Activated naive CD4-positive, alpha-beta T cell treated with anti-CD3 and anti-CD28 coated beads, Interleukin-2, amount 10 ng/mL, durations not matched to agents 7 days and 5 days (primary cell): Measurements from ENCODE around the gene FABP7.
"Not testable (repeated sequence)": the region's sequence is repeated elsewhere in the genome, so short reads cannot be mapped to it uniquely, and the experiment has no call there.

Experiments
- CTCF ChIA-PET: fragments of 350-600 bp; sonication (Branson Sonifier 250); formaldehyde crosslinking; loops from one replicate; lab custom pipeline; 2021; ENCODE audit warnings: antibody characterized with exemption; lab: Charles Lee
- DNase-seq: peaks from one replicate; pipeline ENCODE4 v3.0.0-alpha.2; 2020
- H3K27ac Mint-ChIP-seq: one replicate; pipeline ENCODE4 v1.8.0; 2021; ENCODE audit warnings: mild to moderate bottlenecking, moderate library complexity, mixed read lengths
- H3K27me3 Mint-ChIP-seq: one replicate; pipeline ENCODE4 v1.8.0; 2021; ENCODE audit warnings: mild to moderate bottlenecking, mixed read lengths
- H3K36me3 Mint-ChIP-seq: one replicate; pipeline ENCODE4 v1.8.0; 2021; ENCODE audit warnings: mixed read lengths
- H3K4me1 Mint-ChIP-seq: one replicate; pipeline ENCODE4 v1.8.0; 2021; ENCODE audit warnings: mixed read lengths
- H3K4me3 Mint-ChIP-seq: one replicate; pipeline ENCODE4 v1.8.0; 2021; ENCODE audit warnings: mild to moderate bottlenecking, moderate library complexity, mixed read lengths
- H3K9me3 Mint-ChIP-seq: one replicate; pipeline ENCODE4 v1.8.0; 2021; ENCODE audit warnings: mixed read lengths

The FABP7 gene

DNA sequence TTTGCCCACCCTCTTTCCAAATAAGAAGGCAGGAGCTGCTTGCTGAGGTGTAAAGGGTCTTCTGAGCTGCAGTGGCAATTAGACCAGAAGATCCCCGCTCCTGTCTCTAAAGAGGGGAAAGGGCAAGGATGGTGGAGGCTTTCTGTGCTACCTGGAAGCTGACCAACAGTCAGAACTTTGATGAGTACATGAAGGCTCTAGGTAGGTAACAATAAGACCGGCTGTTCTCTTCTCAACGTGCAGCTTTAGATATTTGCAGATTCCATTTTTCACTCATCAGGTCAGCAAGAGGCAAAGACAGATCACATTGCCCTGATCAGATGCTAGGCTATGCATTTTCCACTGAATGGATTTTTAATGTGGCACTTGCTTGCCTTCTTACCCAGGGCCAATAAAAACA, at the start of gene FABP7:
Gene FABP7, plus strand, starts transcription at position 50 of the 400 bp plus-strand sequence. Its CDS starts 79 bp downstream, at position 129.
- no peak for DNase-seq
- CTCF ChIA-PET = interaction anchor here (1.5 kb wide), 1 partner anchor 35 kb away, joined by 3 read pairs; no protein-coding TSS in a partner anchor
- H3K4me3 Mint-ChIP-seq = no peak within 1 kb of the TSS
- H3K4me1 Mint-ChIP-seq = no peaks in the 10 kb centered on the region
- H3K36me3 Mint-ChIP-seq = no peaks in the 10 kb centered on the region
- H3K9me3 Mint-ChIP-seq = no peaks in the 10 kb centered on the region
- H3K27me3 Mint-ChIP-seq = peaks cover 14% of the 10 kb centered on the region
- H3K27ac Mint-ChIP-seq = no peak within 1 kb of the TSS

DNA sequence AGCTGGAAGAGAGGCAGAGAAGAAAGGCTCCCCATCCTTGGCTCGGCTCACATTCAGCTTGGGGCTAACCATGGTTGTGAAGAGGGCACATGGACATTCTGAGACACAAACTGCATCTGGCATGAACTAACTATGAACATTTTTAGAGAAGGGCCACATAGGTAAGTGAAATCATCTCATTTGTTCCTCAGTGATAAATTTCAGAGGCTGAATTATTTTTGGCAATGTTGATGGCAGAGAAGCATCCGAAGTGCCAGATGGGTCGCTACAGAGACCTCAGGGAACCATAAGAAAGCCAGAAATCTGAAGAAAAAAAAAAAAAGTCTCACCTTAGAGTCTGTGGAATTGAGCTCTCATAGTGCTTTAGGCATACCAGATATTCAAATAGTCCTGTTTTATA, 49.2 kb upstream of the FABP7 start:
- H3K4me1 Mint-ChIP-seq = no peaks in the 10 kb centered on the region
- H3K27ac Mint-ChIP-seq = no peak overlapping the region
- no peaks in the 10 kb centered on the region for H3K36me3 Mint-ChIP-seq
- no peaks in the 10 kb centered on the region for H3K9me3 Mint-ChIP-seq
- H3K4me3 Mint-ChIP-seq = no peak overlapping the region
- CTCF ChIA-PET = interaction anchor here (2.0 to 6.1 kb wide), 2 partner anchors 109 to 238 kb away, joined by 7 to 56 read pairs; no protein-coding TSS in a partner anchor
- H3K27me3 Mint-ChIP-seq = peaks cover 9% of the 10 kb centered on the region
- DNase-seq = no peak

DNA sequence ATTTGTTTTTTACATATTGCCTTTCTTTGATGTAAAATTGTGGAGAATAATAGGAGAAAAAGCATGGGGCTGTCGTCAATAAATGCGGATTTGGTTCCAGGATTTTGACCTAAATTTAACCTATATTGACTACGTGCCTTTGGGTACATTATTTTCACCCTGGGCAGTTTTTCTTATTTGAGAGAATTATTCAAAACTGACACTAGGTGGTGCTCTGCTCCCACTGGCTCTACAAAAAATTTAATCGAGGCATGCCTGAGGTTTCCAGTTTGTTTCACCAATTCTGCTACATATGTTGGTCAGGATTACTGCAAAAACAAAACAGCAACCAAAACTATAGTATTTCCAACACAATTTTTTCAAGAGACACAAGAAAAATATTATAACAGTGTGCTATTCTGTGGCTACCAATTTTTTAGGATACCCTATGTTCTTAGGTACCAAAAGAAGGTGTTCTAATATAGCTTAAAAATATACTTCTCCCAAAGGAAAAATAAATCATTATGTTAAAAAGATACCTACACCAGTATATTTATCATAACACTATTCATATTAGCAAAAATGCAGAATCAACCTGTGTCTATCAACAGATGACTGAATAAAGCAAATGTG, 48.6 kb upstream of the FABP7 start:
- CTCF ChIA-PET = interaction anchor here (2.0 to 6.1 kb wide), 2 partner anchors 108 to 239 kb away, joined by 7 to 56 read pairs; no protein-coding TSS in a partner anchor
- Mint-ChIP-seq H3K27ac (no peak overlapping the region), H3K27me3 (peaks cover 9% of the 10 kb centered on the region), H3K4me3 (no peak overlapping the region), H3K9me3 (no peaks in the 10 kb centered on the region), H3K36me3 (no peaks in the 10 kb centered on the region), H3K4me1 (no peaks in the 10 kb centered on the region)
- peak; percentile 39 for DNase-seq

DNA sequence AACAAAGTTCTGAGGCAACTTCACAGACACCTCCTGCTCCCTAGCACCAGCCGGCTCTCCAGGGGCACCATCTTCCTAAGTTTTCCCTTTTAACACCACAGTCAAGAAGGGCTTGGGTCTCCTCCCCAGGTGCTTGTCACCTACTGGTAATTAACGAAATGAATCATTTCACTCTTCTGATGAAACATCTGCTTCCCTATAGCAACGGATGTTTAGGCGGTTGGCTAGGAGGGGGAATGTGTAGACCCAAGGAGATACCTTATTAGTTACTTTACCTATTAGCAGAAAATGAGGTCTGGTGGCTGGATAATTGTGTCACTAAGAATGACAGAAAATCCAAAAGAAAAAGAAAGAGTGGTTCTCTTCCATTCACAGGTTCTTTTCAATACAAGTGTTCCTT, 46.3 kb upstream of the FABP7 start:
- CTCF ChIA-PET = interaction anchor here (1.3 to 6.1 kb wide), 2 partner anchors 13 to 106 kb away, joined by 4 to 56 read pairs; no protein-coding TSS in a partner anchor
- Mint-ChIP-seq H3K4me1 (no peaks in the 10 kb centered on the region), H3K36me3 (no peaks in the 10 kb centered on the region), H3K27me3 (peaks cover 9% of the 10 kb centered on the region), H3K9me3 (no peaks in the 10 kb centered on the region), H3K27ac (no peak overlapping the region), H3K4me3 (no peak overlapping the region)
- no peak for DNase-seq

DNA sequence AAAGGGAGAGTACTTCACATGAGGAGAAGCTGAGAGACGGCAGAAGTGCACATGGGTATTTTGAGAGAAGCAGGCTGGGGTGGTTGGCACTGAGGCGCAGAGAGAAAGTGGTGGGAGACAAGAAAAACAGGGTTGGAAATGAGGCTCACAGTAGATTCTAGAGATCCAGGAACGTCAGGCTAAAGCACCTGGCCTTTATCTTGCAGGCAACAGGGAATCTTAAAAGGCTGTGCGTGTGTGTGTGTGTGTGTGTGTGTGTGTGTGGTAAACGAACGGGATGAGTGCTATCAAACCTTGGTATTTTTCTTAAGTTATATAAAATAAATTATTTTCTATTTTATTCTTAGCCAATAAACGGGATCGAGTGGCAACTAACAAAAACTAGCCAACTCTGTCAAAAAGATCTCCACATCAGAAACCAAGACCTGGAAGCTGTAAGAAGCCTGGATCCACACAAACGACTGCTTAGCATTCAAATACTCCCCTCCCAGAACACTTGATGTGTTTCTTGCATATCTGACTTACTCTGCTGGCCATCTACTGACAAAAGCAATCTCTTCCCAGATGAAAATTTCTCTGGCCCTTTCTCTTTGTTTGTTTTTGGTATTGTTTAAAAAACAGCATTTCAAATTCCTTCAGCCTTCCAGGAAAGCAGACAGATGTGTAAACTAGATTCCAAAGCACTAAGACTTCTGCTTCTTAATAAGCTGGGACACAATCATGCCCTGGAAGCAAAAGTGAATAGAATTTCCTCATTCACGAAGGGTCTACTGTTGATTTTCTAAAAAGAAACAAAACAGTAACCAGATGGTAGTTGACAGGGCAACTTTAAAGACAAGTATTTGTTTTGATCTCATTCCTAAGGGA, 44.8 kb upstream of the FABP7 start:
- Mint-ChIP-seq H3K4me3 (no peak overlapping the region), H3K9me3 (no peaks in the 10 kb centered on the region), H3K36me3 (no peaks in the 10 kb centered on the region), H3K27me3 (peaks cover 9% of the 10 kb centered on the region), H3K4me1 (no peaks in the 10 kb centered on the region), H3K27ac (no peak overlapping the region)
- CTCF ChIA-PET = interaction anchor here (6.1 kb wide), 1 partner anchor 104 kb away, joined by 56 read pairs; no protein-coding TSS in a partner anchor
- DNase-seq = no peak

DNA sequence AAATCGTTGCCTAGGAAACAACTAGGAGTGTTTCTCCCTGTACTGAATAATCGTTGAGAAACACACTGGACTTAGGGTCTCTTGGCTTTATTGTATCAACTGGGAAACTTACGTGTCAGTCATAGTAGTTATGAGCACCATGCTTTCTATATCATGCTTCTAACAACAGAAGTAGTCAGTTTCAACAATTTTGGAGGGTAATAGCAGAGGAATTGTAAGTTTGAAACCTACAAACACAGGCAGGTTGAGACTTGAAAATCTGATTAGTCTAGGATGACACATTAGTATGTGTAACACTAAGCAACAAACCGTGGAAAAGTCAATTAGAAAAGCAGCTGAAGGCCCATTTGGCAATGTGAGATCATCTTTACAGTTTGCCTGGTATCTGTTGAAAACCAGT, 43.9 kb upstream of the FABP7 start:
- no peak for DNase-seq
- Mint-ChIP-seq H3K4me3 (no peak overlapping the region), H3K27ac (no peak overlapping the region), H3K4me1 (no peaks in the 10 kb centered on the region), H3K9me3 (no peaks in the 10 kb centered on the region), H3K36me3 (no peaks in the 10 kb centered on the region), H3K27me3 (peaks cover 9% of the 10 kb centered on the region)
- CTCF ChIA-PET = interaction anchor here (0.6 to 6.1 kb wide), 2 partner anchors 103 kb away, joined by 3 to 56 read pairs; no protein-coding TSS in a partner anchor

DNA sequence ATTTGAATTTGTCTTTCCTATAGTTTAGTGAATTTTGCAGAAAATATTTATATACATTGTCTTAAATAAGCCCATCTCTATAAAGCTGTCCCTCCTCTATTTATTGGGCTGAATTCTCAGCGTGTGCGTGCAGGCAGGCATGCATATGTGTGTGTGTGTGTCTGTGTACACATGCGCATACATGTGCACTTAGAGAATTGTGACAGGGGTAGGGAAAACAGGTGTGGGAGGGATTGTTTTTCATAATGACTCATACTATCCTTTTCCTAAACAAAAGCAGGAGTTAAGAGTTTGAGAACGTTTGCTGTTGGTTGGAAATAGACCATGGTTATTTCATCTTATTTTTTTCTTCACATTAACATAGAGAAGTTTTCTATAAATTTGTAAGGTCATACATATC, 43.4 kb upstream of the FABP7 start:
- Mint-ChIP-seq H3K27me3 (peaks cover 9% of the 10 kb centered on the region), H3K4me1 (no peaks in the 10 kb centered on the region), H3K9me3 (no peaks in the 10 kb centered on the region), H3K36me3 (no peaks in the 10 kb centered on the region), H3K27ac (no peak overlapping the region), H3K4me3 (no peak overlapping the region)
- DNase-seq = no peak
- CTCF ChIA-PET = interaction anchor here (0.6 kb wide), 1 partner anchor 102 kb away, joined by 3 read pairs; no protein-coding TSS in a partner anchor

DNA sequence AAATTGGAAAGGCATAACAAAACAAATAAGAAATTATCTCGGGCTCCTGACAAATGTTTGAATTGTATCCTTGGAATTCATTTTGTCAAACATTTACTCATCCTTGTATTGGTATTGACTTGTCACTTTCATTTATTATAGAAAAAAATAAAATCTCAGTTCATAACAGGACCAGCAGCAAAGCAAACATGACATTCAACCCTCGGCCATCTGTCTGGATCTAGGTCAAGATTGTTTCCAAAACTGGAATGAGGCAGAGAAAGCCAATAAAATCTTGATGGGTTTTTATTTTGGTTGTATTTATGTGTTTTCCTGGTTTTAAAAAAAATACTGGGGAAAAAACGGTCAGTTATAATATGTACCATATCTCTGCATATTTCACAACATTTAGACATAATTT, 42.9 kb upstream of the FABP7 start:
- no peak for DNase-seq
- Mint-ChIP-seq H3K36me3 (no peaks in the 10 kb centered on the region), H3K9me3 (no peaks in the 10 kb centered on the region), H3K27me3 (peaks cover 9% of the 10 kb centered on the region), H3K4me3 (no peak overlapping the region), H3K27ac (no peak overlapping the region), H3K4me1 (no peaks in the 10 kb centered on the region)
- CTCF ChIA-PET = no interaction called here

DNA sequence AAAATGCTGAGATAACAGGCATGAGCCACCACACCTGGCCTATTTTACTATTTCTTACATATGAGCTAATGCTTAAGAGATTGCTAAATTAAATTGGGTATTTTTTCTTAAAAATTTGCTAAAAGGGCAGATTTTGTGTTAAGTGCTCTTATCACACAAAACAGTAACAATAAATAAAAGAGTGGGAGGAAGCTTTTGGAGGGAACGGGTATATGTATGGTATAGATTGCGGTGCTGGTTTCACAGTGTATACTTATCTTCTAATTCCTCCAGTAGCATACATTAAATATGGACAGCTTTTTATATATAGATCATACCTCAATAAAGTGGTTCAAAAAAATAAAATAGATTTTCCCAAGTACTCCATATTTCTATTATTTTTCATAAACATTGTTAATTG, 39.4 kb upstream of the FABP7 start:
- Mint-ChIP-seq H3K9me3 (no peaks in the 10 kb centered on the region), H3K27me3 (peaks cover 4% of the 10 kb centered on the region), H3K4me3 (no peak overlapping the region), H3K4me1 (no peaks in the 10 kb centered on the region), H3K36me3 (no peaks in the 10 kb centered on the region), H3K27ac (no peak overlapping the region)
- no peak for DNase-seq
- CTCF ChIA-PET = interaction anchor here (1.3 kb wide), 1 partner anchor 99 kb away, joined by 7 read pairs; no protein-coding TSS in a partner anchor

DNA sequence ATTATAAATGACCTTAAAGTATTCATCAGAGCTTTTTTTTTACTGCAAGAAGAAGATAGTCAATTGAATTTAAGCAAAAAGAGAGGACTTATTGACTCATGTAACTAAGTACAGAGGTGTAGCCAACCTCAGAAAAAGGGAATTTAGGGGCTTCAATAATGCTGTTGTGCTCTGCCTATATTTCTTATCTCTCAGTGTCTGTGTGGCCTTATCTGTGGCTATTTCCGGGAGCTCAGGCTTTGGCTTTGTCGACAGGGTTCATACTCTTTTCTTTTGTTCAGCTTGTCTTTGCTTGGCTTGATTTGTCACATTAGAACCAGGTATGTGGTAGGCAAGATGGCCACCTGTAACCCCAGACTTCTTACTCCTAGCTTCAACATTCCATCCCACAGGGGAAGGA, 38.6 kb upstream of the FABP7 start:
- Mint-ChIP-seq H3K4me1 (no peaks in the 10 kb centered on the region), H3K4me3 (no peak overlapping the region), H3K9me3 (no peaks in the 10 kb centered on the region), H3K27ac (no peak overlapping the region), H3K27me3 (peaks cover 4% of the 10 kb centered on the region), H3K36me3 (no peaks in the 10 kb centered on the region)
- CTCF ChIA-PET = interaction anchor here (1.3 to 2.0 kb wide), 2 partner anchors 98 kb away, joined by 7 to 9 read pairs; no protein-coding TSS in a partner anchor
- no peak for DNase-seq

DNA sequence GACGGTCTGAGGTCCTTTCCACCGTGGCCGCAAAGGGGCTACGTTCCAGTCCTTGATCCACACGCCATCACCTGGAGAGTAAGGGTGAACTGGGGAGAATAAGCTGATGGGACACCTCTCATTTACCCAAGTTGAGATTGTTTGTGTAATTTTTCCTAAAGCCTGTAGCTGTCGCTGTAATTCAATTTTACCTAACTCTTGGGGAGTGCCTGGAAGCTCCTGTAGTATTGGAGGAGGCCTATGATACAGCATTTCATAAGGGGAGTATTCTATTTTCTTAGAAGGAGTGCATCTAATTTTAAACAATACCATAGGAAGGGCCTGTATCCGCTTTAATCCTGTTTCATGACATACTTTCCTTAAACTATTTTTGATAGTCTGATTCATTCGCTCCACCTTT, 35.3 kb upstream of the FABP7 start:
- not testable (repeated sequence) for DNase-seq, H3K36me3 Mint-ChIP-seq, H3K9me3 Mint-ChIP-seq, H3K4me3 Mint-ChIP-seq, H3K27ac Mint-ChIP-seq, H3K27me3 Mint-ChIP-seq
- CTCF ChIA-PET = interaction anchor here (1.3 to 2.9 kb wide), 3 partner anchors 10 to 95 kb away, joined by 3 to 25 read pairs (median 4); partner anchors contain the start of gene FABP7
- H3K4me1 Mint-ChIP-seq = peaks cover 11% of the 10 kb centered on the region

DNA sequence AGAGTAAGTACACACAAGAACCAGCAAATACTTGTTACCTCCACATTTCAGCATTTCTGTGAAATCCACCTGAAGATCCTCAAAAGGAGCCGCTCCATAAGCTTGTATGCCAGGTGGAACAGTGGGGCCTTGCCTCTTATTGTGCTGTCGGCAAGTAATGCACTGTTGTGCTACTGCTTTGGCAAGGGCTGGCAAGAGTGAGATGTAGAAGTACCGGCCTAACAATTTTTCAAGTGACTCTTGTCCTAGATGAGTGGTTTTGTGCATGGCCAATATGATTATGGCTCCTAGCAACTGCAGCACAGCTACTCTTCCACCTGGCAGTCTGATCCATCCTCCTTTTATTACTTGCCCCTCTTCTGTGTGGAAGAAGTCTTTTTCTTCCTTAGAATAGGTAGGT, 34.7 kb upstream of the FABP7 start:
- H3K27me3 Mint-ChIP-seq, H3K4me3 Mint-ChIP-seq, DNase-seq, H3K36me3 Mint-ChIP-seq, H3K27ac Mint-ChIP-seq, H3K9me3 Mint-ChIP-seq: not testable (repeated sequence)
- peaks cover 11% of the 10 kb centered on the region for H3K4me1 Mint-ChIP-seq
- CTCF ChIA-PET = interaction anchor here (1.3 to 2.9 kb wide), 3 partner anchors 9 to 94 kb away, joined by 3 to 25 read pairs (median 4); partner anchors contain the start of gene FABP7

DNA sequence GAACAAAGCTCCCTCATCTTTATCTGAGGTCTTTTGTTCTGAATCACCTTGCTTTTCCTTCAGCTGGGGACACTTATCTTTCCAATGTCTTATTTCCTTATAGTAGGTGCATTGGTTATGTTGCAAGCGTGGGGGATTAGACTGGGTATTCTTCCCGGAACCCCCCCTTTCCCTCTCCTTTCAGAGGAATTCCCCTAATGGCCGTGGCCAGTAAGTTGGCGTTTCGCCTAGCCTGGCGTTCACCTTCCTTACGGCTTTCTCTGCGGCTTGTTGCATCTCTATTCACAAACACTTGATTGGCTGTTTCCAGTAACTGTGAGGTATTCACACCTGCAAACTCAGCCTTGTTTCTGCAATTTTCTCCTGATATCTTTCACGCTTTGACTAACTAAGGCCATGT, 32.8 kb upstream of the FABP7 start:
- no peak for DNase-seq
- H3K27ac Mint-ChIP-seq = no peak overlapping the region
- peaks cover 2% of the 10 kb centered on the region for H3K9me3 Mint-ChIP-seq
- H3K27me3 Mint-ChIP-seq = no peaks in the 10 kb centered on the region
- no peak overlapping the region for H3K4me3 Mint-ChIP-seq
- CTCF ChIA-PET = interaction anchor here (1.3 to 2.9 kb wide), 2 partner anchors 14 to 92 kb away, joined by 4 to 25 read pairs; no protein-coding TSS in a partner anchor
- peaks cover 23% of the 10 kb centered on the region for H3K4me1 Mint-ChIP-seq
- H3K36me3 Mint-ChIP-seq = no peaks in the 10 kb centered on the region

DNA sequence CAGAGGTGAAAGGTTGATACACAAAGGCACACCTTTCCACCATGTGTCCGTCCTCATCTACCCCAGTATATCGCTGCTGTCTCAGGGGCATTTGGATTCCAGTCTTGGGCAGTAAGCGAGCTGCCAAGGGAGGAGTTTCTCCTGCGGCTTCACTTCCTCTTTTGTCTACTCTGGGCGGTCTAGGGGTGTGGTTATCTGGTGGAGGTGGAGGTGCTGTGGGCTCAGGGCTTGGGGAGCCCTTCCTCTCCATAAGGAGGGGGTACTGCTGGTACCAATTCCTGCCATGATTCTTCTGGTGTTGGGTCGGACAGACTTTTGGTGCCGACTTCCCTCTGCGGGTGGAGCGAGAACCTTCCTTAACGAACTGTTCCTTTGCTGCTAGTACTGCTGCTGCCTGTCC, 31.9 kb upstream of the FABP7 start:
- no peaks in the 10 kb centered on the region for H3K27me3 Mint-ChIP-seq
- CTCF ChIA-PET = no interaction called here
- no peak for DNase-seq
- H3K27ac Mint-ChIP-seq = no peak overlapping the region
- peaks cover 25% of the 10 kb centered on the region for H3K4me1 Mint-ChIP-seq
- H3K36me3 Mint-ChIP-seq = no peaks in the 10 kb centered on the region
- peaks cover 2% of the 10 kb centered on the region for H3K9me3 Mint-ChIP-seq
- no peak overlapping the region for H3K4me3 Mint-ChIP-seq
